ENCODE measurements around the gene TAF4. TPM values are rescaled to one million over a fixed set of nuclear protein-coding genes. Genes with fewer than 3 reads are reported as not detected.

TAF4 gene
- total and polyA plus RNA-seq, 2 donors (not counting 3 experiments of a cell fraction or from before 2014, with no cell fraction given): 6.1 to 19.5 TPM

DNA sequence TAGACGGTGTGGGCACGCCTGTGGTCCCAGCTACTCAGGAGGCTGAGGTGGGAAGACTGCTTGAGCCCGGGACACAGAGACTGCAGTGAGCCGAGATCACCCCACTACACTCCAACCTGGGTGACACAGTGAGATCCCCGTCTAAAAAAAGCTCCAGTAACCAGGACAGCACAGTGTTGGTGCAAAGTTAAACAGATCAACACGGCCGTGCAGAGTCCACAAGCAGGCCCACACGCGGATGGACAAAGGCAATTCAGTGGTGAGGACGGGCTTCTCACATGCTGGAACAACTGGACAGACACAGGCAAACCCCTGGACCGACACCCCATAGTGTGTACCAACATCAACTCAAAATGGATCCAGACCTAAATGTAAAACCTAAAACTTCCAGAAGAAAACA lies 41.7 kb downstream of the TAF4 start:
- no peaks in the 10 kb centered on the region for H4K20me1 ChIP-seq (replicated peaks; ENCODE audit: control insufficient read depth, extremely low read depth, insufficient read depth, low read length)
- no peaks in the 10 kb centered on the region for H3K27me3 ChIP-seq (ENCODE audit: control insufficient read depth in 2 of 2, insufficient read depth in 2 of 2, low read length in 2 of 2)
- POLR2A ChIA-PET: no interaction called here
- TF ChIP-seq GATA2 (IDR thresholded peaks at IDR 0.05; ENCODE audit: insufficient read depth, insufficient read length, low read depth, low read length): no peak
- TF ChIP-seq MYC (IDR thresholded peaks at IDR 0.05; ENCODE audit: low read depth, low read length): no peak
- TF ChIP-seq JUN (IDR thresholded peaks at IDR 0.05; ENCODE audit: borderline replicate concordance, insufficient read depth, insufficient read length, low read depth): no peak
- no peak overlapping the region for H2AFZ ChIP-seq (ENCODE audit: low read depth, low read length)
- H3K4me2 ChIP-seq (ENCODE audit: insufficient read depth, low read length): no peak overlapping the region
- H3K9me3 ChIP-seq (replicated peaks; ENCODE audit: control insufficient read depth, insufficient read depth, low read length): no peaks in the 10 kb centered on the region
- dilution Hi-C loops (cut with MboI; ENCODE audit: extremely low pct_ligation_motif_present, low sequenced_read_pairs): no loop called here
- no peak overlapping the region for H3K9ac ChIP-seq (replicated peaks; ENCODE audit: extremely low read depth, insufficient read depth, low read length)
- H3K4me3 ChIP-seq (replicated peaks in 1 of 3; ENCODE audit: insufficient read depth in 1 of 3, low read depth in 1 of 3, low read length in 3 of 3): no peak overlapping the region
- CTCF ChIA-PET: interaction anchor here (0.8 kb wide), 1 partner anchor 13 kb away, joined by 5 read pairs; no protein-coding TSS in a partner anchor
- no peak overlapping the region for H3K27ac ChIP-seq (ENCODE audit: insufficient read depth, low read depth, low read length)
- H3K36me3 ChIP-seq (ENCODE audit: control insufficient read depth in 2 of 2, extremely low read depth in 1 of 2, insufficient read depth in 2 of 2, low read length in 2 of 2): no peaks in the 10 kb centered on the region
- DNase-seq (ENCODE audit: low read depth, low spot score) (no peak), FAIRE-seq (no peak)
- BruUV-seq (replicated peaks): no TSS peak
- intact Hi-C loops (cut with micrococcal nuclease): no loop called here
- no peaks in the 10 kb centered on the region for H3K9me1 ChIP-seq (replicated peaks; ENCODE audit: control insufficient read depth, extremely low read depth, insufficient read depth, low read length)
- peaks cover 72% of the 10 kb centered on the region for H3K79me2 ChIP-seq (ENCODE audit: control insufficient read depth, insufficient read depth, low read length)
- H3K4me1 ChIP-seq (ENCODE audit: control insufficient read depth, extremely low read depth, insufficient read depth, low read length): peaks cover 10% of the 10 kb centered on the region

DNA sequence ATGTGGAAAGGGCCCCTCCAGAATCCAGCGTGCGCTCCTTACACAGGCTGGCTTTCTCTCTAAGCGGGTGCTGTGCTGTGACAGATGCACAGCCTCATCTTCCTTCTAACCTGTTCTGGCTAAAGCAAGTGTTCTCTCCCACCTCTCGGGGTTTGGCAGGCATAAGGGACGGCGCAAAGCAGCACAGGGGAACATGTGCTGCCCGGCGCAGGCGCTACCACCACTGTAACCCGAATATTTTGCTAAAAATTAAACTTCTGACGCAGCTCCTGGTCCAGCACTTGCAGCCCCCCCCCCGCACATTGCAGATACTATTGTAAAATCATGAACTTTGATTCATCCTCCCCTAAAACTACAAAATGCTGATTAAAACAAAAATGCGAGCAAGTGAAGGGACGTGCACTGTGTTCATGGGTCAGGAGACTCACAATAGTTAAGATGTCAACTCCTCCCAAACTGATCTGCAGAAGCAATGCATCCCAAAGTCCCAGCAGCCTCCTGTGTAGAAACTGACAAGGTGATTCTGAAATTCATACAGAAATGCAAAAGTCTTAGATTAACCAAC lies 43.0 kb downstream of the TAF4 start:
- no peak overlapping the region for H3K4me2 ChIP-seq (ENCODE audit: insufficient read depth, low read length)
- peaks cover 68% of the 10 kb centered on the region for H3K79me2 ChIP-seq (ENCODE audit: control insufficient read depth, insufficient read depth, low read length)
- peaks cover 10% of the 10 kb centered on the region for H3K4me1 ChIP-seq (ENCODE audit: control insufficient read depth, extremely low read depth, insufficient read depth, low read length)
- ChIA-PET CTCF (no interaction called here), POLR2A (no interaction called here)
- H4K20me1 ChIP-seq (replicated peaks; ENCODE audit: control insufficient read depth, extremely low read depth, insufficient read depth, low read length): no peaks in the 10 kb centered on the region
- H3K9me1 ChIP-seq (replicated peaks; ENCODE audit: control insufficient read depth, extremely low read depth, insufficient read depth, low read length): no peaks in the 10 kb centered on the region
- intact Hi-C loops (cut with micrococcal nuclease): no loop called here
- dilution Hi-C loops (cut with MboI; ENCODE audit: extremely low pct_ligation_motif_present, low sequenced_read_pairs): no loop called here
- BruUV-seq (replicated peaks): no TSS peak
- H3K4me3 ChIP-seq (replicated peaks in 1 of 3; ENCODE audit: insufficient read depth in 1 of 3, low read depth in 1 of 3, low read length in 3 of 3): no peak overlapping the region
- TF ChIP-seq, protein P1, sequence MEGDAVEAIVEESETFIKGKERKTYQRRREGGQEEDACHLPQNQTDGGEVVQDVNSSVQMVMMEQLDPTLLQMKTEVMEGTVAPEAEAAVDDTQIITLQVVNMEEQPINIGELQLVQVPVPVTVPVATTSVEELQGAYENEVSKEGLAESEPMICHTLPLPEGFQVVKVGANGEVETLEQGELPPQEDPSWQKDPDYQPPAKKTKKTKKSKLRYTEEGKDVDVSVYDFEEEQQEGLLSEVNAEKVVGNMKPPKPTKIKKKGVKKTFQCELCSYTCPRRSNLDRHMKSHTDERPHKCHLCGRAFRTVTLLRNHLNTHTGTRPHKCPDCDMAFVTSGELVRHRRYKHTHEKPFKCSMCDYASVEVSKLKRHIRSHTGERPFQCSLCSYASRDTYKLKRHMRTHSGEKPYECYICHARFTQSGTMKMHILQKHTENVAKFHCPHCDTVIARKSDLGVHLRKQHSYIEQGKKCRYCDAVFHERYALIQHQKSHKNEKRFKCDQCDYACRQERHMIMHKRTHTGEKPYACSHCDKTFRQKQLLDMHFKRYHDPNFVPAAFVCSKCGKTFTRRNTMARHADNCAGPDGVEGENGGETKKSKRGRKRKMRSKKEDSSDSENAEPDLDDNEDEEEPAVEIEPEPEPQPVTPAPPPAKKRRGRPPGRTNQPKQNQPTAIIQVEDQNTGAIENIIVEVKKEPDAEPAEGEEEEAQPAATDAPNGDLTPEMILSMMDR (IDR thresholded peaks at IDR 0.05; ENCODE audit: extremely low read depth in 1 of 2, insufficient read depth in 1 of 2, low read depth in 1 of 2, low read length in 2 of 2): no peak
- TF ChIP-seq EZH2 (IDR thresholded peaks at IDR 0.05; ENCODE audit: borderline replicate concordance, low read depth, low read length, severe bottlenecking): no peak
- TF ChIP-seq FOS (IDR thresholded peaks at IDR 0.05; ENCODE audit: borderline replicate concordance, insufficient read depth, low read length): no peak
- no peak for TF ChIP-seq JUN (IDR thresholded peaks at IDR 0.05; ENCODE audit: borderline replicate concordance, insufficient read depth, insufficient read length, low read depth)
- no peak for TF ChIP-seq POLR2A (IDR thresholded peaks at IDR 0.05; ENCODE audit: low read depth, low read length)
- TF ChIP-seq GATA2 (IDR thresholded peaks at IDR 0.05; ENCODE audit: insufficient read depth, insufficient read length, low read depth, low read length): no peak
- no peak for TF ChIP-seq POLR2AphosphoS5 (IDR thresholded peaks at IDR 0.05; ENCODE audit: insufficient read depth, low read depth, low read length)
- TF ChIP-seq, protein P2, sequence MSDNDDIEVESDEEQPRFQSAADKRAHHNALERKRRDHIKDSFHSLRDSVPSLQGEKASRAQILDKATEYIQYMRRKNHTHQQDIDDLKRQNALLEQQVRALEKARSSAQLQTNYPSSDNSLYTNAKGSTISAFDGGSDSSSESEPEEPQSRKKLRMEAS (IDR thresholded peaks at IDR 0.05; ENCODE audit: insufficient read depth, insufficient read length): no peak
- no peak for TF ChIP-seq MYC (IDR thresholded peaks at IDR 0.05; ENCODE audit: low read depth, low read length)
- no peak overlapping the region for H3K9ac ChIP-seq (replicated peaks; ENCODE audit: extremely low read depth, insufficient read depth, low read length)
- H3K27ac ChIP-seq (ENCODE audit: insufficient read depth, low read depth, low read length): no peak overlapping the region
- DNase-seq (ENCODE audit: low read depth, low spot score) (no peak), FAIRE-seq (no peak)
- H3K9me3 ChIP-seq (replicated peaks; ENCODE audit: control insufficient read depth, insufficient read depth, low read length): no peaks in the 10 kb centered on the region
- no peaks in the 10 kb centered on the region for H3K27me3 ChIP-seq (ENCODE audit: control insufficient read depth in 2 of 2, insufficient read depth in 2 of 2, low read length in 2 of 2)
- H2AFZ ChIP-seq (ENCODE audit: low read depth, low read length): no peak overlapping the region
- H3K36me3 ChIP-seq (ENCODE audit: control insufficient read depth in 2 of 2, extremely low read depth in 1 of 2, insufficient read depth in 2 of 2, low read length in 2 of 2): no peaks in the 10 kb centered on the region

All from endothelial cell of umbilical vein (primary cell).